C4-2B (cell line): ENCODE data around the gene SOX5.
A peak's percentile ranks its signal among the peaks of the same experiment; 100 is the strongest.
"Not testable (repeated sequence)": the region's sequence is repeated elsewhere in the genome, so short reads cannot be mapped to it uniquely, and the experiment has no call there.

ENCODE experiments used
- H3K27ac ChIP-seq: fragments of 450-650 bp; 2 replicates; pipeline ENCODE4 v1.5.1; 2017
- CTCF ChIP-seq: fragments of 450-650 bp; conservative IDR thresholded peaks from 2 replicates; pipeline ENCODE4 v1.5.1; 2017; ENCODE audit warnings: mild to moderate bottlenecking
- ZFX ChIP-seq: fragments of 450-650 bp; IDR thresholded peaks from 2 replicates; pipeline ENCODE4 v1.6.1; 2017

The SOX5 gene

DNA sequence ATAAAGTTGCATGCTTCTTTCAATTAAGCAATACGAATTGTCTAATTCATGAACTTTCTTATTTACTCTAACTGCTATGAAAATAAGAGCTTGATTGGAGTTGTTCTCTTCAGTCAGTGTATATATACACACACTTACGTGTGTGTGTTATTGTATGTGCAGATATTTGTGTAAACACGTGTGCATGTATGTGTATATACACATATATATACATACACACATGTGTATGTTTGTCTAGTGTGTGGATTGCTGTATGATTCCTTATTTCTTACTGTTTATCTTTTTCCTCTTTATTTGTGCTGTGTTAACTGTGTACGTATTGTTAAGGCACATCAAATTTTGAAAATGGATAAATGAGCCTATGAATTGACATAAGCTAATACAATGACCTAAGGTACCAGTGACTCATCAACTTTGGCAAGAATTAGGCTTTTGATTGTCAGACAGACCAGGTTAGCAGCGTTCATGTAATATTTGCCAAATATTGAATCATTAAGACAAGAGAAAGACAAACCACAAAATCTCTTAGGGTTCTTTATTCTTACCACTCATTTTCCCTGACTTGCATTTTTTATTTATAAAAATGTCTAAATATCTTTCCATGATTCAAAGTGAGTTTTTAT is 423.9 kb downstream of the SOX5 start:
- no peak overlapping the region for H3K27ac ChIP-seq
- TF ChIP-seq CTCF (no peak), ZFX (no peak)

- H3K27ac ChIP-seq: no peak overlapping the region
- TF ChIP-seq CTCF (no peak), ZFX (no peak)
Observed at GRCh38 chr12:23523339-23523738, 426.1 kb downstream of the SOX5 start.

DNA sequence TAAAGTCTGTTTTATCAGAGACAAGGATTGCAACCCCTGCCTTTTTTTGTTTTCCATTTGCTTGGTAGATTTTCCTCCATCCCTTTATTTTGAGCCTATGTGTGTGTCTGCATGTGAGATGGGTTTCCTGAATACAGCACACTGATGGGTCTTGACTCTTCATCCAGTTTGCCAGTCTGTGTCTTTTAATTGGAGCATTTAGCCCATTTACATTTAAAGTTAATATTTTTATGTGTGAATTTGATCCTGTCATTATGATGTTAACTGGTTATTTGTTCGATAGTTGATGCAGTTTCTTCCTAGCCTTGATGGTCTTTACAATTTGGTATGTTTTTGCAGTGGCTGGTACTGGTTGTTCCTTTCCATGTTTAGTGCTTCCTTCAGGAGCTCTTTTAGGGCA is 430.0 kb downstream of the SOX5 start:
- H3K27ac ChIP-seq: not testable (repeated sequence)

- not testable (repeated sequence) for H3K27ac ChIP-seq
Observed at GRCh38 chr12:23515785-23516184, 433.7 kb downstream of the SOX5 start.

DNA sequence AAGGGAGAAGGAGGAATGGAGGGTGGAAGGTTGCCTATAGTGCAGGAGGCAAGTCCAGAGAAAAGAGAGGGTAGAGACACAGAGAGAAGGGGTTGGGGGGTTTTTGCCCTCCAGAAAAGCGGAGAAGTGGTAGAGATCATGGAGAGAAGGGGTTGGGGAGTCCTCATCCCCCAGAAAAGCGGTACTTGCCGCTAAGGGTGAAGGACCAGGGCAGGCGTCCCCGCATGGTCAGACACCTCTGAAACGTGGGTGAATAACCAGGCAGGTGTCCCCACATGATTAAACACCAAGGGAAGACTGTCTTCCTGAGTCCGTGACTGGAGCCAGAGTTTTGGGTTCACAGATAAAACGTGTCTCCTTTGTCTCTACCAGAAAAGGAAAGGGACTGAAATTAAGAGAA is 439.0 kb downstream of the SOX5 start:
- no peak for TF ChIP-seq ZFX
- TF ChIP-seq CTCF: no peak
- no peak overlapping the region for H3K27ac ChIP-seq

GRCh38 chr12:23509832-23510231 is 439.6 kb downstream of the SOX5 start:
- not testable (repeated sequence) for H3K27ac ChIP-seq

- not testable (repeated sequence) for H3K27ac ChIP-seq
Observed at GRCh38 chr12:23507785-23508184, 441.7 kb downstream of the SOX5 start.

DNA sequence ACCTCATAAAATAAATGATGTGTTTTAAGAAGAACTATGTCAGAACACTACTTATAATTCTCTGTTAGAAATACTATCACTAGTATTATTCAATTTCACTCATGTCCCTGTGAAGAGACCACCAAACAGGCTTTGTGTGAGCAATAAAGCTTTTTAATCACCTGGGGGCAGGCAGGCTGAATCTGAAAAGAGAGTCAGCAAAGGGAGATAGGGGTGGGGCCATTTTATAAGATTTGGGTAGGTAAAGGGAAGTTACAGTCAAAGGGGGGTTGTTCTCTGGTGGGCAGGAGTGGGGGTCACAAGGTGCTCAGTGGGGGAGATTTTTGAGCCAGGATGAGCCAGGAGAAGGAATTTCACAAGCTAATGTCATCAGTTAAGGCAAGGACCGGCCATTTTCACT is 443.7 kb downstream of the SOX5 start:
- not testable (repeated sequence) for H3K27ac ChIP-seq

GRCh38 chr12:23504641-23505399 is 444.6 kb downstream of the SOX5 start:
- no peak for TF ChIP-seq CTCF
- TF ChIP-seq ZFX: no peak
- H3K27ac ChIP-seq: no peak overlapping the region

GRCh38 chr12:23504043-23504442 is 445.4 kb downstream of the SOX5 start:
- H3K27ac ChIP-seq: no peak overlapping the region
- peak; percentile 18 for TF ChIP-seq CTCF
- TF ChIP-seq ZFX: no peak
